Endothelial cell of umbilical vein (primary cell): ENCODE data around the gene ARHGEF26. TPM values are rescaled to one million over a fixed set of nuclear protein-coding genes. Genes with fewer than 3 reads are reported as not detected.

Experiments
- BruUV-seq: library from RNA; stranded (reverse); fragments of 400-500 nt; replicated peaks from 2 replicates; lab custom pipeline; 2021; lab: Mats Ljungman, UMichigan
- CTCF ChIA-PET: fragments of 300-600, 350-600 bp; sonication (Branson Sonifier 250); formaldehyde crosslinking; loops from one replicate; lab custom pipeline; 2021; ENCODE audit warnings: antibody characterized with exemption, inconsistent platforms; lab: Charles Lee
- POLR2A ChIA-PET: fragments of 300-600, 350-600 bp; sonication (Branson Sonifier 250); formaldehyde crosslinking; loops from one replicate; lab custom pipeline; 2021; ENCODE audit warnings: antibody characterized with exemption, inconsistent platforms; lab: Charles Lee
- DNase-seq: peaks from one replicate; pipeline ENCODE4 v3.0.0-alpha.2; 2011; ENCODE audit warnings: low read depth, low spot score
- FAIRE-seq: peaks from 2 replicates; lab custom pipeline; 2011; peaks lifted over from hg19 to GRCh38; lab: Jason Lieb, UNC
- H2AFZ ChIP-seq: 2 replicates; pipeline ENCODE4 v1.6.0; 2012; ENCODE audit warnings: low read depth, low read length, control low read depth, inconsistent platforms
- H3K27ac ChIP-seq: 2 replicates; pipeline ENCODE4 v1.5.1; 2011; ENCODE audit warnings: low read depth, mild to moderate bottlenecking, control low read depth, low read length, moderate library complexity; ENCODE audit not compliant: insufficient read depth
- H3K27me3 ChIP-seq, 2 experiments: 2 replicates each; pipeline versions ENCODE4 v1.6.0 to v1.6.1; 2011; ENCODE audit warnings: low read length in 2 of 2, mixed read lengths in 1 of 2; ENCODE audit not compliant: control insufficient read depth in 2 of 2, insufficient read depth in 2 of 2
- H3K36me3 ChIP-seq, 2 experiments: 2 replicates in 1 of 2; 3 replicates in 1 of 2; pipeline ENCODE4 v1.5.1; 2011; ENCODE audit warnings: low read length in 2 of 2, mild to moderate bottlenecking in 1 of 2, moderate library complexity in 1 of 2; ENCODE audit not compliant: control insufficient read depth in 2 of 2, insufficient read depth in 2 of 2; ENCODE audit errors: extremely low read depth in 1 of 2
- H3K4me1 ChIP-seq: 3 replicates; pipeline ENCODE4 v1.5.1; 2011; ENCODE audit warnings: mild to moderate bottlenecking, low read length; ENCODE audit not compliant: control insufficient read depth, insufficient read depth; ENCODE audit errors: extremely low read depth
- H3K4me2 ChIP-seq: 2 replicates; pipeline ENCODE4 v1.6.1; 2011; ENCODE audit warnings: low read length, control low read depth, mixed read lengths; ENCODE audit not compliant: insufficient read depth
- H3K4me3 ChIP-seq, 3 experiments: fragments of 200-600 bp in 1 of 3; sonication (generic), shearing (Covaris generic) in 1 of 3; replicated peaks in 1 of 3; 2 replicates each; pipeline ENCODE4 v1.5.1; 2011 to 2016; ENCODE audit warnings: control low read depth in 3 of 3, low read length in 3 of 3, mild to moderate bottlenecking in 2 of 3, inconsistent platforms in 1 of 3, low read depth in 1 of 3, moderate library complexity in 1 of 3; ENCODE audit not compliant: insufficient read depth in 1 of 3
- H3K79me2 ChIP-seq: 2 replicates; pipeline ENCODE4 v1.6.0; 2012; ENCODE audit warnings: low read length, inconsistent platforms; ENCODE audit not compliant: control insufficient read depth, insufficient read depth
- H3K9ac ChIP-seq: replicated peaks from 2 replicates; pipeline ENCODE3; 2011; ENCODE audit warnings: low read length, control low read depth; ENCODE audit not compliant: insufficient read depth; ENCODE audit errors: extremely low read depth
- H3K9me1 ChIP-seq: replicated peaks from 3 replicates; pipeline ENCODE4 v1.6.0; 2011; ENCODE audit warnings: mild to moderate bottlenecking, low read length; ENCODE audit not compliant: control insufficient read depth, insufficient read depth; ENCODE audit errors: extremely low read depth
- H3K9me3 ChIP-seq: replicated peaks from 2 replicates; pipeline ENCODE4 v1.5.1; 2012; ENCODE audit warnings: low read length, inconsistent platforms; ENCODE audit not compliant: control insufficient read depth, insufficient read depth
- H4K20me1 ChIP-seq: replicated peaks from 2 replicates; pipeline ENCODE3; 2011; ENCODE audit warnings: mild to moderate bottlenecking, low read length; ENCODE audit not compliant: control insufficient read depth, insufficient read depth; ENCODE audit errors: extremely low read depth
- EZH2 ChIP-seq: IDR thresholded peaks from 2 replicates; pipeline ENCODE4 v1.6.1; 2012; ENCODE audit warnings: borderline replicate concordance, low read depth, mild to moderate bottlenecking, moderate library complexity, low read length, inconsistent platforms; ENCODE audit not compliant: severe bottlenecking
- FOS ChIP-seq: IDR thresholded peaks from 2 replicates; pipeline ENCODE4 v1.6.1; 2011; ENCODE audit warnings: mild to moderate bottlenecking, low read length, moderate library complexity, borderline replicate concordance; ENCODE audit not compliant: insufficient read depth
- GATA2 ChIP-seq: IDR thresholded peaks from 2 replicates; pipeline ENCODE4 v1.7.0; 2011; ENCODE audit warnings: low read depth, mild to moderate bottlenecking, moderate library complexity, mixed read lengths, low read length; ENCODE audit not compliant: insufficient read length, insufficient read depth
- JUN ChIP-seq: IDR thresholded peaks from 2 replicates; pipeline ENCODE4 v1.6.1; 2011; ENCODE audit warnings: borderline replicate concordance, low read depth; ENCODE audit not compliant: insufficient read length, insufficient read depth
- MYC ChIP-seq: IDR thresholded peaks from one replicate; pipeline ENCODE4 v1.6.1; 2011; ENCODE audit warnings: mild to moderate bottlenecking, low read depth, low read length
- POLR2A ChIP-seq: IDR thresholded peaks from 2 replicates; pipeline ENCODE4 v1.6.1; 2012; ENCODE audit warnings: low read depth, mild to moderate bottlenecking, control low read depth, low read length
- POLR2AphosphoS5 ChIP-seq: IDR thresholded peaks from 2 replicates; pipeline ENCODE4 v1.6.1; 2012; ENCODE audit warnings: low read depth, mild to moderate bottlenecking, control low read depth, low read length, moderate library complexity; ENCODE audit not compliant: insufficient read depth
- dilution Hi-C: fragments of 300-500 bp; cut with MboI; formaldehyde crosslinking; loops from one replicate; pipeline ENCODE4 v1.15.0; 2019; ENCODE audit warnings: low sequenced_read_pairs; ENCODE audit not compliant: extremely low pct_ligation_motif_present
- intact Hi-C: fragments of 100-400 bp; cut with micrococcal nuclease; formaldehyde crosslinking; loops from one replicate; pipeline ENCODE4 v1.10.0; 2022
- polyA plus RNA-seq, 4 experiments: library from polyadenylated mRNA; depleted of rRNA in 3 of 4; stranded (reverse) in 3 of 4; unstranded in 1 of 4; fragments of >200 nt; gene quantifications; 2 replicates each; pipeline versions ENCODE4 v1.2.1 to v1.2.3, GENCODE V29; 2011 to 2012; ENCODE audit warnings: missing spikeins in 1 of 4
- total RNA-seq: library from RNA; stranded (reverse); gene quantifications from 2 replicates; pipeline ENCODE4 v1.2.3, GENCODE V29; 2021
- TF ChIP-seq, protein P1 (sequence below), 2 donors: IDR thresholded peaks; 1 replicate in 1 of 2; 2 replicates in 1 of 2; pipeline ENCODE4 v1.5.1; 2011; ENCODE audit warnings: low read length in 2 of 2, mild to moderate bottlenecking in 2 of 2, moderate library complexity in 2 of 2, control low read depth in 1 of 2, inconsistent platforms in 1 of 2, low read depth in 1 of 2; ENCODE audit not compliant: insufficient read depth in 1 of 2; ENCODE audit errors: extremely low read depth in 1 of 2
- TF ChIP-seq, protein P2 (sequence below): IDR thresholded peaks from 2 replicates; pipeline ENCODE4 v1.6.1; 2011; ENCODE audit not compliant: insufficient read depth, insufficient read length

Gene ARHGEF26
- total and polyA plus RNA-seq, 2 donors (not counting 3 experiments of a cell fraction or from before 2014, with no cell fraction given): 0.57 to 2.9 TPM

DNA sequence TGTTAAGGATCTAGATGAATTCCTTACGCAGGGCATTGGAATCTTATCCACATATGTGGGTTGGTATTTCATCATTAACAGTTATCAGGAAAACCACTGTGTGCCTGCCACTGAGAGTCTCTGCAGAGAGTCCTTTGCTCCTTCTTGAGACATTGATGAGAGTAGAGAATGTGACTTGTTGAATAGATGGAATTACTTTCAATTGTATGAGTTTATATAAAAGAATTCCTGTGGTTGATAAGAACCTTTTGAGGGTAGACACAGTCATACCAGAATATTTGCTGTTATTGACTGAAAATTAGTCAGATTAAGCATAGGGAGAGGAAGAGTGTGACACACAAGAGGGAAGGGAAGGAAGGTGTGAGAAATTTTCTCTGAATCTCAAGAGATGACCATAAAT, 30.8 kb downstream of the ARHGEF26 start:
- DNase-seq: peak; percentile 11
- no peaks in the 10 kb centered on the region for H3K79me2 ChIP-seq
- CTCF ChIA-PET: no interaction called here
- TF ChIP-seq EZH2 (no peak), GATA2 (peak; percentile 51), FOS (peak; percentile 57)
- H3K27me3 ChIP-seq: no peaks in the 10 kb centered on the region
- H4K20me1 ChIP-seq: no peaks in the 10 kb centered on the region
- H3K36me3 ChIP-seq: no peaks in the 10 kb centered on the region
- dilution Hi-C loops: no loop called here
- no peaks in the 10 kb centered on the region for H3K9me1 ChIP-seq
- intact Hi-C loops: no loop called here
- H3K4me2 ChIP-seq: no peak overlapping the region
- H2AFZ ChIP-seq: no peak overlapping the region
- H3K9ac ChIP-seq: no peak overlapping the region
- FAIRE-seq: no peak
- no peak overlapping the region for H3K27ac ChIP-seq
- no TSS peak for BruUV-seq
- POLR2A ChIA-PET: no interaction called here
- H3K4me1 ChIP-seq: no peaks in the 10 kb centered on the region
- H3K4me3 ChIP-seq: no peak overlapping the region
- no peaks in the 10 kb centered on the region for H3K9me3 ChIP-seq

DNA sequence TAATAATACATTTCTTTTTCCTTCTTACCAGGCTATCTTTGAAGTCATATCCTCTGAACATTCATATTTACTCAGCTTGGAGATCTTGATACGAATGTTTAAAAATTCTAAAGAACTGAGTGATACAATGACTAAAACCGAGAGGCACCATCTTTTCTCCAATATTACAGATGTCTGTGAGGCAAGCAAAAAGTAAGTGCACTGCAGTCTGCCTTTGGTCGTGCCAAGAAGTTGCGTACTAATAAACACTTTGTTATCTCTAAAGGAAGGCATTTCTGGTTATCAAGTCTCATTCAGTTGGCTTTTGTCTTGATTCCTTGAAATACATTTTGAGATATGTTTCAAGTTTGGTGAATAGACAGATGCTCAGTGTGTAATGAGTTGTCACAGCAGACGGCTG, 31.6 kb downstream of the ARHGEF26 start:
- Histone ChIP-seq H3K9me1 (no peaks in the 10 kb centered on the region), H3K27ac (no peak overlapping the region), H3K79me2 (no peaks in the 10 kb centered on the region), H3K36me3 (no peaks in the 10 kb centered on the region), H3K4me3 (no peak overlapping the region), H3K9ac (no peak overlapping the region), H3K4me2 (no peak overlapping the region), H3K9me3 (no peaks in the 10 kb centered on the region), H3K4me1 (no peaks in the 10 kb centered on the region), H3K27me3 (no peaks in the 10 kb centered on the region), H4K20me1 (no peaks in the 10 kb centered on the region), H2AFZ (no peak overlapping the region)
- ChIA-PET POLR2A (no interaction called here), CTCF (no interaction called here)
- FAIRE-seq (peak; percentile 52), DNase-seq (no peak)
- dilution Hi-C loops: no loop called here
- intact Hi-C loops: no loop called here
- no TSS peak for BruUV-seq
- TF ChIP-seq FOS (no peak), EZH2 (no peak), MYC (no peak), POLR2AphosphoS5 (no peak), POLR2A (no peak), JUN (no peak)
- TF ChIP-seq, protein P1, sequence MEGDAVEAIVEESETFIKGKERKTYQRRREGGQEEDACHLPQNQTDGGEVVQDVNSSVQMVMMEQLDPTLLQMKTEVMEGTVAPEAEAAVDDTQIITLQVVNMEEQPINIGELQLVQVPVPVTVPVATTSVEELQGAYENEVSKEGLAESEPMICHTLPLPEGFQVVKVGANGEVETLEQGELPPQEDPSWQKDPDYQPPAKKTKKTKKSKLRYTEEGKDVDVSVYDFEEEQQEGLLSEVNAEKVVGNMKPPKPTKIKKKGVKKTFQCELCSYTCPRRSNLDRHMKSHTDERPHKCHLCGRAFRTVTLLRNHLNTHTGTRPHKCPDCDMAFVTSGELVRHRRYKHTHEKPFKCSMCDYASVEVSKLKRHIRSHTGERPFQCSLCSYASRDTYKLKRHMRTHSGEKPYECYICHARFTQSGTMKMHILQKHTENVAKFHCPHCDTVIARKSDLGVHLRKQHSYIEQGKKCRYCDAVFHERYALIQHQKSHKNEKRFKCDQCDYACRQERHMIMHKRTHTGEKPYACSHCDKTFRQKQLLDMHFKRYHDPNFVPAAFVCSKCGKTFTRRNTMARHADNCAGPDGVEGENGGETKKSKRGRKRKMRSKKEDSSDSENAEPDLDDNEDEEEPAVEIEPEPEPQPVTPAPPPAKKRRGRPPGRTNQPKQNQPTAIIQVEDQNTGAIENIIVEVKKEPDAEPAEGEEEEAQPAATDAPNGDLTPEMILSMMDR (IDR thresholded peaks at IDR 0.05; ENCODE audit: extremely low read depth in 1 of 2, insufficient read depth in 1 of 2, low read depth in 1 of 2, low read length in 2 of 2): no peak
- TF ChIP-seq, protein P2, sequence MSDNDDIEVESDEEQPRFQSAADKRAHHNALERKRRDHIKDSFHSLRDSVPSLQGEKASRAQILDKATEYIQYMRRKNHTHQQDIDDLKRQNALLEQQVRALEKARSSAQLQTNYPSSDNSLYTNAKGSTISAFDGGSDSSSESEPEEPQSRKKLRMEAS: no peak
